Mesothelial cell of epicardium (in vitro differentiated cells): ENCODE data around the gene ADAMTSL1. TPM values are rescaled to one million over a fixed set of nuclear protein-coding genes. Genes with fewer than 3 reads are reported as not detected.

ENCODE experiments used
- DNase-seq, 2 experiments: peaks; one replicate each; pipeline ENCODE4 v3.0.0; 2021; ENCODE audit warnings: low spot score in 2 of 2; ENCODE audit not compliant: unreplicated experiment in 2 of 2
- H3K27ac Mint-ChIP-seq: 2 replicates; pipeline ENCODE4 v1.8.0; 2021; ENCODE audit warnings: mixed read lengths
- H3K27me3 Mint-ChIP-seq: 2 replicates; pipeline ENCODE4 v1.8.0; 2021; ENCODE audit warnings: low read depth, mixed read lengths
- H3K36me3 Mint-ChIP-seq: 2 replicates; pipeline ENCODE4 v1.8.0; 2021; ENCODE audit warnings: mixed read lengths
- H3K4me1 Mint-ChIP-seq: 2 replicates; pipeline ENCODE4 v1.8.0; 2021; ENCODE audit warnings: mixed read lengths
- H3K4me3 Mint-ChIP-seq: 2 replicates; pipeline ENCODE4 v1.8.0; 2021; ENCODE audit warnings: mild to moderate bottlenecking, moderate library complexity, mixed read lengths
- H3K9me3 Mint-ChIP-seq: 2 replicates; pipeline ENCODE4 v1.8.0; 2021; ENCODE audit warnings: mixed read lengths
- total RNA-seq: library from RNA; stranded (reverse); gene quantifications from 3 replicates; pipeline ENCODE4 v1.2.1, GENCODE V29; 2021
- TF ChIP-seq, protein P1 (sequence below): fragments of 200-600 bp; sonication (generic); IDR thresholded peaks from one replicate; pipeline ENCODE4 v1.5.0; 2021; ENCODE audit warnings: antibody characterized with exemption; ENCODE audit not compliant: unreplicated experiment

ADAMTSL1 gene
- total RNA-seq, 1 donor from 2014 or later = 48.0 TPM

GRCh38 chr9:18682907-18683306 lies 209.0 kb downstream of the ADAMTSL1 start:
- Mint-ChIP-seq H3K27ac (no peak overlapping the region), H3K4me3 (no peak overlapping the region), H3K9me3 (no peaks in the 10 kb centered on the region), H3K36me3 (no peaks in the 10 kb centered on the region), H3K27me3 (peaks cover 6% of the 10 kb centered on the region), H3K4me1 (peaks cover 8% of the 10 kb centered on the region)
- TF ChIP-seq, protein P1, sequence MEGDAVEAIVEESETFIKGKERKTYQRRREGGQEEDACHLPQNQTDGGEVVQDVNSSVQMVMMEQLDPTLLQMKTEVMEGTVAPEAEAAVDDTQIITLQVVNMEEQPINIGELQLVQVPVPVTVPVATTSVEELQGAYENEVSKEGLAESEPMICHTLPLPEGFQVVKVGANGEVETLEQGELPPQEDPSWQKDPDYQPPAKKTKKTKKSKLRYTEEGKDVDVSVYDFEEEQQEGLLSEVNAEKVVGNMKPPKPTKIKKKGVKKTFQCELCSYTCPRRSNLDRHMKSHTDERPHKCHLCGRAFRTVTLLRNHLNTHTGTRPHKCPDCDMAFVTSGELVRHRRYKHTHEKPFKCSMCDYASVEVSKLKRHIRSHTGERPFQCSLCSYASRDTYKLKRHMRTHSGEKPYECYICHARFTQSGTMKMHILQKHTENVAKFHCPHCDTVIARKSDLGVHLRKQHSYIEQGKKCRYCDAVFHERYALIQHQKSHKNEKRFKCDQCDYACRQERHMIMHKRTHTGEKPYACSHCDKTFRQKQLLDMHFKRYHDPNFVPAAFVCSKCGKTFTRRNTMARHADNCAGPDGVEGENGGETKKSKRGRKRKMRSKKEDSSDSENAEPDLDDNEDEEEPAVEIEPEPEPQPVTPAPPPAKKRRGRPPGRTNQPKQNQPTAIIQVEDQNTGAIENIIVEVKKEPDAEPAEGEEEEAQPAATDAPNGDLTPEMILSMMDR = no peak
- no peak for DNase-seq

GRCh38 chr9:18683312-18683711 lies 209.4 kb downstream of the ADAMTSL1 start:
- Mint-ChIP-seq H3K27me3 (peaks cover 6% of the 10 kb centered on the region), H3K4me1 (peaks cover 8% of the 10 kb centered on the region), H3K4me3 (no peak overlapping the region), H3K9me3 (no peaks in the 10 kb centered on the region), H3K36me3 (no peaks in the 10 kb centered on the region), H3K27ac (no peak overlapping the region)
- TF ChIP-seq, protein P1 = no peak
- no peak for DNase-seq

DNA sequence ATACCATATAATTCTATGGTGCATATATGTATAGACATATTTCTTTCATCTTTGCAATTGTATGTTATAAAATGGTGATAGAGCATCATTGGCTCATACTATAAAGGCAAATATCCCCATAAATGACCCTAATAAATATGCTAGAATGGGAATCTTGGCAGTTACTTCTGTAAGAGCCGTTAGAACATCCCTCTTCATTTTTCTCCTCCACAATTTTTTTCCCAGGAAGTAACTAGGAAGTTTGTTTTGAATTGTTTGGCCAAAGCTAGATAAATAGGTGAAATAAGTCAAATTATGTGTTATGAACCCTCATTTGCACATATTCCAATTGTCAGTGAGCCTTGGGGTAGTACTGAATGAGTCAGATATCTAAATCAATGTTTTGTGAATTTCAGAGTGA lies 209.9 kb downstream of the ADAMTSL1 start:
- Mint-ChIP-seq H3K27ac (no peak overlapping the region), H3K4me3 (no peak overlapping the region), H3K36me3 (no peaks in the 10 kb centered on the region), H3K9me3 (no peaks in the 10 kb centered on the region), H3K27me3 (peaks cover 6% of the 10 kb centered on the region), H3K4me1 (peaks cover 8% of the 10 kb centered on the region)
- no peak for DNase-seq
- TF ChIP-seq, protein P1 = no peak

- Mint-ChIP-seq H3K9me3 (no peaks in the 10 kb centered on the region), H3K27ac (no peak overlapping the region), H3K4me1 (peaks cover 8% of the 10 kb centered on the region), H3K27me3 (peaks cover 6% of the 10 kb centered on the region), H3K36me3 (no peaks in the 10 kb centered on the region), H3K4me3 (no peak overlapping the region)
- TF ChIP-seq, protein P1 = no peak
- DNase-seq = no peak
These were observed 210.8 kb downstream of the ADAMTSL1 start for GRCh38 chr9:18684593-18685317.

DNA sequence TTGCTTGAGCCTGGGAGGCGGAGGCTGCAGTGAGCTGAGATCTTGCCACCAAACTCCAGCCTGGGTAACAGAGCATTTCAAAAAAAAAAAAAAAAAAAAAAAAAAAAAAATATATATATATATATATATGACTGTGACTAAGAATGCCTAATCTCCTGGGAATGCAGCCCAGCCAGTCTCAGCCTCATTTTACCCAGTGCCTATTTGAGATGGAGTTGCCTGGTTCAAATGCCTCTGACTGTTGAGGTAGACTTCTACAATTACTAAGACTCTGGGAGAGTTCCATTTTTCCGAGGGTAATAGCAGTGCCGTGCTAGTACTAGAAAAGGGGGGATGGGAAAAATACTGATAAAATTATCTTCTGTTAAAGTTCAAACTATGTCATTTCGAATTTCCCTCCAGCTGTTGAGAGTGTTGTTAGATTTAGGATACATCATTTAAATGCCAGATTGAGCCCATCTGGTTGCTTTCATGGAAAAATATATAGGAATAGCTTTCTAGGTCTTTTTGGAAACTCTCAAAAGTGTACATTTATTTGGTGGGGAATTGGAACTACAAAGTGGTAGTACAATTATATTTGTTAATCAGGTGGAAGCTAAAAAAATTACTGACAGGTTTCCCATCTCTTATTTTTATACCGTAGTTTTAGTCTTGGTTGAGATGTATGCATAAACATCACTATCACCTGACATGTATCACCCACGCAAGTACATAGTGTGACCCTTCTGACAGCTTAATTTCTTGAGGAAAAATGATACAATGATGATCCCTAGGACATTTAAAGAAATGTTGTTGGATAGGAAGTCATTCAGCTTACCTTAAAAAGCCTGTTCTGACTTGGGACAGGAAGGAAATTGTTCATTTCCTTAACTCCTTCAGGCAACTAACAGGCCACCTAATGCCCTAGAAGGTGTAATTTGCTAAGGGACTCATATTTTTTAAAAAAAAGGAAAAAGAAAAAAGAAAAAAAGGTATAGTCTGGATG lies 214.9 kb downstream of the ADAMTSL1 start:
- Mint-ChIP-seq H3K27me3 (no peaks in the 10 kb centered on the region), H3K9me3 (peaks cover 3% of the 10 kb centered on the region), H3K36me3 (peaks cover 3% of the 10 kb centered on the region), H3K27ac (no peak overlapping the region), H3K4me3 (no peak overlapping the region), H3K4me1 (peaks cover 17% of the 10 kb centered on the region)
- DNase-seq = no peak
- TF ChIP-seq, protein P1 = no peak
